ENCODE results near the gene TAS2R38.
"Not testable (repeated sequence)": the region's sequence is repeated elsewhere in the genome, so short reads cannot be mapped to it uniquely, and the experiment has no call there.

TAS2R38 gene

GRCh38 chr7:141973673-141974072 lies at the start of gene TAS2R38:
Gene TAS2R38, minus strand, starts transcription at chr7:141973773. Its CDS starts 84 bp downstream, at chr7:141973689.
- DNase-seq = no peak

- DNase-seq = no peak
Measured at GRCh38 chr7:142018154-142018553, 44.6 kb upstream of the TAS2R38 start.

- DNase-seq = no peak
Measured at GRCh38 chr7:142017451-142017850, 43.9 kb upstream of the TAS2R38 start.

GRCh38 chr7:142012825-142013511 lies 39.4 kb upstream of the TAS2R38 start:
- DNase-seq = no peak

- DNase-seq = no peak
Measured at GRCh38 chr7:142010952-142011548, 37.5 kb upstream of the TAS2R38 start.

GRCh38 chr7:142009187-142009586 lies 35.6 kb upstream of the TAS2R38 start:
- no peak for DNase-seq

- no peak for DNase-seq
Measured at GRCh38 chr7:142006577-142006976, 33.0 kb upstream of the TAS2R38 start.

GRCh38 chr7:142002179-142002578 lies 28.6 kb upstream of the TAS2R38 start:
- no peak for DNase-seq

- no peak for DNase-seq
Measured at GRCh38 chr7:142001163-142001874, 27.7 kb upstream of the TAS2R38 start.

GRCh38 chr7:142000244-142000643 lies 26.7 kb upstream of the TAS2R38 start:
- no peak for DNase-seq

GRCh38 chr7:141999058-141999623 lies 25.6 kb upstream of the TAS2R38 start:
- DNase-seq = peak; percentile 80

- no peak for DNase-seq
Measured at GRCh38 chr7:141993354-141993753, 19.8 kb upstream of the TAS2R38 start.

- DNase-seq = no peak
Measured at GRCh38 chr7:141992688-141993087, 19.1 kb upstream of the TAS2R38 start.

GRCh38 chr7:141992156-141992555 lies 18.6 kb upstream of the TAS2R38 start:
- no peak for DNase-seq

- no peak for DNase-seq
Measured at GRCh38 chr7:141991140-141991539, 17.6 kb upstream of the TAS2R38 start.

- DNase-seq = no peak
Measured at GRCh38 chr7:141990011-141990725, 16.6 kb upstream of the TAS2R38 start.

GRCh38 chr7:141987803-141988202 lies 14.2 kb upstream of the TAS2R38 start:
- DNase-seq = not testable (repeated sequence)

- DNase-seq = no peak
Measured at GRCh38 chr7:141986923-141987322, 13.3 kb upstream of the TAS2R38 start.

- not testable (repeated sequence) for DNase-seq
Measured at GRCh38 chr7:141985926-141986325, 12.4 kb upstream of the TAS2R38 start.

GRCh38 chr7:141979568-141979967 lies 6.0 kb upstream of the TAS2R38 start:
- DNase-seq = no peak

GRCh38 chr7:141978351-141978750 lies 4.8 kb upstream of the TAS2R38 start:
- DNase-seq = no peak

GRCh38 chr7:141976524-141977245 lies 3.1 kb upstream of the TAS2R38 start:
- DNase-seq = no peak

Measured in NCI-H1092 treated with DMSO at 0.1 percent for 48 hours (cell line).